Measurements from ENCODE around the gene TYMP. TPM values are rescaled to one million over a fixed set of nuclear protein-coding genes. Genes with fewer than 3 reads are reported as not detected.

The TYMP gene
- 6.3 TPM for total RNA-seq (ENCODE audit: unreplicated experiment)
- long read RNA-seq, partial matches to known transcripts, result 5 of 14 reads
- long read RNA-seq, other reads (novel, unspliced or antisense), result 3 of 14 reads

DNA sequence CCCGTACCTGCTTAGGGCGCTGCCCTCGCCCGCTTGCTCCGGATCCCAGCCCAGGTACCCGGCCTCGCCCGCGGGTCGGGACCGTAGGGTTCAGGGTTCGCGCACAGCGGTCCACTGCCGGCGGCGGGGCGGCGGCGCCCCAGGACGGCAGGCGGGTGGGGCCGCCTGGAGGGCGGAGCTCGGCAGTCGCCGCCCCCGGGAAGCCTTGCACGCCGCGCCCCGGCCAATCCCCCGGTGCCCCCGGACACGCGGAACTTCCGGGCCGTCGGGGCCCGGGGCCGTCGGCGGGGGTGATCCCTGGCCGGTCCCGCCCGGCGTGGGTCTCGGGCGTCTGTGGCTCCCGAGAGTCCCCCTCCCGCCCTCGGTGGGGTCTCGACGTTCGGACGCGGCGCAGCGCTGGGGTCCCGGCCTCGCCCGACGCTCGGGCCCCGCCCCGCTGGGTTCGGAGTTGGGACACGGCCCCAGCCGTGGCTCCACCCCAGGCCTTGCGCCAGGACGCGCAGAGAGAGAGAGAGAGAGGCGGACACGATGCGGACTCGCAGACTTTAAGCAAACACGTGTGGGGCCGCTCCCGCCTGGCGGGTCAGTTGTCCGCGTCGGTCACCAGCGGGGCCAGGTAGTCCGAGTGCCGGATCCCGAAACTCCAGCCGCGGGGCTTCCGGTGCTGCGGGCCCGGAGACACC lies at the start of gene TYMP:
TYMP (minus strand) TSS at position 116 of the 683 bp plus-strand sequence. CDS start 303 bp downstream, outside the sequence.
- H3K9me3 Mint-ChIP-seq (ENCODE audit: unreplicated experiment), result no peaks in the 10 kb centered on the region
- no peak for DNase-seq (ENCODE audit: low spot score)
- H3K4me1 Mint-ChIP-seq (ENCODE audit: unreplicated experiment), result peaks cover 8% of the 10 kb centered on the region
- no peak within 1 kb of the TSS for H3K27ac Mint-ChIP-seq (ENCODE audit: unreplicated experiment)
- H3K27me3 Mint-ChIP-seq (ENCODE audit: unreplicated experiment), result peaks cover 30% of the 10 kb centered on the region
- TF ChIP-seq, protein P1, sequence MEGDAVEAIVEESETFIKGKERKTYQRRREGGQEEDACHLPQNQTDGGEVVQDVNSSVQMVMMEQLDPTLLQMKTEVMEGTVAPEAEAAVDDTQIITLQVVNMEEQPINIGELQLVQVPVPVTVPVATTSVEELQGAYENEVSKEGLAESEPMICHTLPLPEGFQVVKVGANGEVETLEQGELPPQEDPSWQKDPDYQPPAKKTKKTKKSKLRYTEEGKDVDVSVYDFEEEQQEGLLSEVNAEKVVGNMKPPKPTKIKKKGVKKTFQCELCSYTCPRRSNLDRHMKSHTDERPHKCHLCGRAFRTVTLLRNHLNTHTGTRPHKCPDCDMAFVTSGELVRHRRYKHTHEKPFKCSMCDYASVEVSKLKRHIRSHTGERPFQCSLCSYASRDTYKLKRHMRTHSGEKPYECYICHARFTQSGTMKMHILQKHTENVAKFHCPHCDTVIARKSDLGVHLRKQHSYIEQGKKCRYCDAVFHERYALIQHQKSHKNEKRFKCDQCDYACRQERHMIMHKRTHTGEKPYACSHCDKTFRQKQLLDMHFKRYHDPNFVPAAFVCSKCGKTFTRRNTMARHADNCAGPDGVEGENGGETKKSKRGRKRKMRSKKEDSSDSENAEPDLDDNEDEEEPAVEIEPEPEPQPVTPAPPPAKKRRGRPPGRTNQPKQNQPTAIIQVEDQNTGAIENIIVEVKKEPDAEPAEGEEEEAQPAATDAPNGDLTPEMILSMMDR (IDR thresholded peaks at IDR 0.05; ENCODE audit: unreplicated experiment), result no peak
- no peaks in the 10 kb centered on the region for H3K36me3 Mint-ChIP-seq (ENCODE audit: low read depth, unreplicated experiment)
- no peak within 1 kb of the TSS for H3K4me3 Mint-ChIP-seq (ENCODE audit: unreplicated experiment)

- Mint-ChIP-seq H3K36me3 (ENCODE audit: low read depth, unreplicated experiment) (peaks cover 7% of the 10 kb centered on the region), H3K4me3 (ENCODE audit: unreplicated experiment) (no peak overlapping the region), H3K9me3 (ENCODE audit: unreplicated experiment) (no peaks in the 10 kb centered on the region), H3K4me1 (ENCODE audit: unreplicated experiment) (peaks cover 6% of the 10 kb centered on the region), H3K27ac (ENCODE audit: unreplicated experiment) (no peak overlapping the region), H3K27me3 (ENCODE audit: unreplicated experiment) (peaks cover 5% of the 10 kb centered on the region)
- DNase-seq (ENCODE audit: low spot score), result no peak
- TF ChIP-seq, protein P1 (IDR thresholded peaks at IDR 0.05; ENCODE audit: unreplicated experiment), result no peak
Observed at GRCh38 chr22:50578776-50579310, 49.0 kb upstream of the TYMP start.

GRCh38 chr22:50577987-50578775 lies 48.4 kb upstream of the TYMP start, which contains the start of gene CPT1B:
CPT1B (minus strand) TSS chr22:50578427; CDS start chr22:50577915, 512 bp downstream.
- TF ChIP-seq, protein P1 (IDR thresholded peaks at IDR 0.05; ENCODE audit: unreplicated experiment), result no peak
- H3K4me3 Mint-ChIP-seq (ENCODE audit: unreplicated experiment), result peak within 1 kb of the TSS; percentile 51
- peaks cover 4% of the 10 kb centered on the region for H3K36me3 Mint-ChIP-seq (ENCODE audit: low read depth, unreplicated experiment)
- DNase-seq (ENCODE audit: low spot score), result no peak
- no peaks in the 10 kb centered on the region for H3K9me3 Mint-ChIP-seq (ENCODE audit: unreplicated experiment)
- H3K4me1 Mint-ChIP-seq (ENCODE audit: unreplicated experiment), result no peaks in the 10 kb centered on the region
- H3K27me3 Mint-ChIP-seq (ENCODE audit: unreplicated experiment), result peaks cover 5% of the 10 kb centered on the region
- H3K27ac Mint-ChIP-seq (ENCODE audit: unreplicated experiment), result no peak within 1 kb of the TSS

GRCh38 chr22:50577697-50577986 lies 47.8 kb upstream of the TYMP start:
- peaks cover 4% of the 10 kb centered on the region for H3K36me3 Mint-ChIP-seq (ENCODE audit: low read depth, unreplicated experiment)
- no peaks in the 10 kb centered on the region for H3K4me1 Mint-ChIP-seq (ENCODE audit: unreplicated experiment)
- DNase-seq (ENCODE audit: low spot score), result no peak
- H3K9me3 Mint-ChIP-seq (ENCODE audit: unreplicated experiment), result no peaks in the 10 kb centered on the region
- TF ChIP-seq, protein P1 (IDR thresholded peaks at IDR 0.05; ENCODE audit: unreplicated experiment), result no peak
- no peak overlapping the region for H3K27ac Mint-ChIP-seq (ENCODE audit: unreplicated experiment)
- H3K27me3 Mint-ChIP-seq (ENCODE audit: unreplicated experiment), result peaks cover 6% of the 10 kb centered on the region
- H3K4me3 Mint-ChIP-seq (ENCODE audit: unreplicated experiment), result peak overlapping the region; percentile 51
